Stomach (tissue), 4 donors: ENCODE data around the gene FBXL15.

ENCODE experiments used
- EP300 ChIP-seq: sonication (generic); formaldehyde crosslinking; IDR thresholded peaks from one replicate; pipeline ENCODE4 v1.6.1; 2017; ENCODE audit warnings: antibody characterized with exemption
- POLR2A ChIP-seq, 4 donors: fragments of 450-650 bp; IDR thresholded peaks; one replicate each; pipeline ENCODE4 v1.6.1; 2016; ENCODE audit warnings: antibody characterized with exemption in 4 of 4, control low read depth in 2 of 4, mild to moderate bottlenecking in 1 of 4, moderate library complexity in 1 of 4
- POLR2AphosphoS5 ChIP-seq, 3 donors: sonication (generic); formaldehyde crosslinking; IDR thresholded peaks; one replicate each; pipeline ENCODE4 v1.6.1; 2016; ENCODE audit warnings: antibody characterized with exemption in 3 of 3
- TF ChIP-seq, protein P1 (sequence below), 7 experiments: fragments of 450-650 bp in 4 of 7; fragments of 200-600 bp in 3 of 7; sonication (generic) in 3 of 7; IDR thresholded peaks; one replicate each; pipeline ENCODE4 v1.5.1; 2016 to 2019; ENCODE audit warnings: antibody characterized with exemption in 7 of 7, control low read depth in 2 of 7, mild to moderate bottlenecking in 1 of 7

DNA sequence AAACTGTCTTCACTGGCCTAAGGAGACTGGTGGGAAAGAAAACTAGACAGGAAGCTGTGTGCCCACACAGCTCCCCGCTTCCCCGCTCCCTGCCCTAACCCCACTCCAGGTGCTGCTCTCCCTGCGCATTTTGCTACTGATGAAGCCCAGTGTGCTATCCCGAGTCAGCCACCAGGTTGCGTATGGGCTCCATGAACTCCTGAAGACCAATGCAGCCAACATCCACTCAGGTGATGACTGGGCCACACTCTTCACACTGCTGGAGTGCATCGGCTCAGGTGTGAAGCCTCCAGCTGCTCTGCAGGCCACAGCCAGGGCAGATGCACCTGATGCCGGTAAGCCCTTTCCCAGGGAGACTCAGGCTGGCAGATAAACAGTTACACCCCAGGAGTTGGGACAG is 45.4 kb upstream of the FBXL15 start:
- TF ChIP-seq POLR2AphosphoS5 (IDR thresholded peaks at IDR 0.05) = no peak
- TF ChIP-seq, protein P1, sequence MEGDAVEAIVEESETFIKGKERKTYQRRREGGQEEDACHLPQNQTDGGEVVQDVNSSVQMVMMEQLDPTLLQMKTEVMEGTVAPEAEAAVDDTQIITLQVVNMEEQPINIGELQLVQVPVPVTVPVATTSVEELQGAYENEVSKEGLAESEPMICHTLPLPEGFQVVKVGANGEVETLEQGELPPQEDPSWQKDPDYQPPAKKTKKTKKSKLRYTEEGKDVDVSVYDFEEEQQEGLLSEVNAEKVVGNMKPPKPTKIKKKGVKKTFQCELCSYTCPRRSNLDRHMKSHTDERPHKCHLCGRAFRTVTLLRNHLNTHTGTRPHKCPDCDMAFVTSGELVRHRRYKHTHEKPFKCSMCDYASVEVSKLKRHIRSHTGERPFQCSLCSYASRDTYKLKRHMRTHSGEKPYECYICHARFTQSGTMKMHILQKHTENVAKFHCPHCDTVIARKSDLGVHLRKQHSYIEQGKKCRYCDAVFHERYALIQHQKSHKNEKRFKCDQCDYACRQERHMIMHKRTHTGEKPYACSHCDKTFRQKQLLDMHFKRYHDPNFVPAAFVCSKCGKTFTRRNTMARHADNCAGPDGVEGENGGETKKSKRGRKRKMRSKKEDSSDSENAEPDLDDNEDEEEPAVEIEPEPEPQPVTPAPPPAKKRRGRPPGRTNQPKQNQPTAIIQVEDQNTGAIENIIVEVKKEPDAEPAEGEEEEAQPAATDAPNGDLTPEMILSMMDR (IDR thresholded peaks at IDR 0.05) = no peak
- no peak for TF ChIP-seq POLR2A (IDR thresholded peaks at IDR 0.05)
- TF ChIP-seq EP300 = no peak
